K562 (cell line): ENCODE data around the gene TRIAP1. TPM values are rescaled to one million over a fixed set of nuclear protein-coding genes. Genes with fewer than 3 reads are reported as not detected.
A peak's percentile ranks its signal among the peaks of the same experiment; 100 is the strongest.

ENCODE experiments used
- ATF4 ChIP-seq: fragments of 450-650 bp; formaldehyde crosslinking; IDR thresholded peaks from 2 replicates; pipeline ENCODE4 v1.4.0; 2022; ENCODE audit warnings: mild to moderate bottlenecking, moderate library complexity
- CCAR2 ChIP-seq: fragments of 200-400 bp; formaldehyde crosslinking; IDR thresholded peaks from 2 replicates; pipeline ENCODE4 v1.6.1; 2017; ENCODE audit warnings: mild to moderate bottlenecking, low read depth, low read length
- DLX4 ChIP-seq: fragments of 250-450 bp; sonication (Bioruptor Pico); IDR thresholded peaks from 2 replicates; pipeline ENCODE4 v1.6.1; 2021; ENCODE audit warnings: mild to moderate bottlenecking
- GABPB2 ChIP-seq: fragments of 250-450 bp; sonication (Bioruptor Pico); conservative IDR thresholded peaks from 2 replicates; pipeline ENCODE4 v1.5.1; 2021; ENCODE audit warnings: mild to moderate bottlenecking
- HNRNPH1 ChIP-seq: fragments of 200-400 bp; formaldehyde crosslinking; optimal IDR thresholded peaks from 2 replicates; pipeline ENCODE3; 2017; ENCODE audit warnings: low read depth, mild to moderate bottlenecking, low read length, moderate library complexity
- JUNB ChIP-seq: fragments of 450-650 bp; formaldehyde crosslinking; conservative IDR thresholded peaks from 2 replicates; pipeline ENCODE4 v1.4.0; 2020; ENCODE audit warnings: mild to moderate bottlenecking
- MIER1 ChIP-seq: fragments of 450-650 bp; IDR thresholded peaks from 2 replicates; pipeline ENCODE4 v1.6.1; 2016; ENCODE audit warnings: antibody characterized with exemption, mild to moderate bottlenecking, low read depth
- MXI1 ChIP-seq: IDR thresholded peaks from 2 replicates; pipeline ENCODE4 v1.6.1; 2011; ENCODE audit warnings: low read depth, mild to moderate bottlenecking, improper control_type of control experiment, low read length
- NCOA4 ChIP-seq: fragments of 450-650 bp; IDR thresholded peaks from 2 replicates; pipeline ENCODE4 v1.6.1; 2018; ENCODE audit warnings: mild to moderate bottlenecking; ENCODE audit not compliant: partially characterized antibody
- NCOR1 ChIP-seq: fragments of 450-650 bp; IDR thresholded peaks from 2 replicates; pipeline ENCODE4 v1.6.1; 2016; ENCODE audit warnings: mild to moderate bottlenecking, moderate library complexity
- PHF20 ChIP-seq: fragments of 450-650 bp; IDR thresholded peaks from 2 replicates; pipeline ENCODE4 v1.6.1; 2018; ENCODE audit not compliant: partially characterized antibody
- POLR3G ChIP-seq: IDR thresholded peaks from 2 replicates; pipeline ENCODE4 v1.6.1; 2011; ENCODE audit not compliant: insufficient read length, insufficient replicate concordance; ENCODE audit errors: extremely low read depth
- RFX7 ChIP-seq: fragments of 250-450 bp; sonication (Bioruptor Pico); IDR thresholded peaks from 2 replicates; pipeline ENCODE4 v1.5.1; 2021; ENCODE audit warnings: mild to moderate bottlenecking
- SRSF3 ChIP-seq: fragments of 200-400 bp; formaldehyde crosslinking; IDR thresholded peaks from 2 replicates; pipeline ENCODE4 v1.6.1; 2016; ENCODE audit warnings: mild to moderate bottlenecking, low read length, moderate library complexity; ENCODE audit not compliant: insufficient read depth
- TAF7 ChIP-seq: fragments of 450-650 bp; IDR thresholded peaks from 2 replicates; pipeline ENCODE4 v1.6.1; 2016; ENCODE audit warnings: missing genetic modification characterization, missing compliant biosample characterization
- TCFL5 ChIP-seq: fragments of 250-450 bp; sonication (Bioruptor Pico); conservative IDR thresholded peaks from 2 replicates; pipeline ENCODE4 v1.6.1; 2021; ENCODE audit warnings: mild to moderate bottlenecking, moderate library complexity, matching md5 sums
- TSHZ1 ChIP-seq: fragments of 250-450 bp; sonication (Bioruptor Pico); IDR thresholded peaks from 2 replicates; pipeline ENCODE4 v1.4.0; 2020; ENCODE audit warnings: mild to moderate bottlenecking, moderate library complexity
- ZFX ChIP-seq: sonication (generic); formaldehyde crosslinking; IDR thresholded peaks from 2 replicates; pipeline ENCODE4 v1.8.0; 2022; ENCODE audit warnings: mild to moderate bottlenecking, missing genetic modification reagents, moderate library complexity
- ZNF143 ChIP-seq: sonication (generic); formaldehyde crosslinking; IDR thresholded peaks from 2 replicates; pipeline ENCODE4 v1.9.0; 2022; ENCODE audit warnings: mild to moderate bottlenecking, missing genetic modification reagents
- ZNF165 ChIP-seq: fragments of 250-450 bp; sonication (Bioruptor Pico); IDR thresholded peaks from 2 replicates; pipeline ENCODE4 v1.4.0; 2020; ENCODE audit warnings: borderline replicate concordance
- ZNF175 ChIP-seq: fragments of 200-800 bp; sonication (Bioruptor generic); IDR thresholded peaks from 2 replicates; pipeline ENCODE4 v1.6.1; 2016; ENCODE audit warnings: low read depth, mild to moderate bottlenecking, missing genetic modification characterization, missing compliant biosample characterization
- ZNF324 ChIP-seq: fragments of 250-450 bp; sonication (Bioruptor Pico); IDR thresholded peaks from 2 replicates; pipeline ENCODE4 v1.4.0; 2020; ENCODE audit warnings: mild to moderate bottlenecking
- ZNF347 ChIP-seq: fragments of 450-650 bp; formaldehyde crosslinking; IDR thresholded peaks from 2 replicates; pipeline ENCODE4 v1.4.0; 2020; ENCODE audit warnings: low read depth, mild to moderate bottlenecking, moderate library complexity
- ZNF444 ChIP-seq: fragments of 250-450 bp; sonication (Bioruptor Pico); IDR thresholded peaks from 2 replicates; pipeline ENCODE4 v1.4.0; 2020; ENCODE audit warnings: mild to moderate bottlenecking, moderate library complexity
- ZSCAN32 ChIP-seq: fragments of 450-650 bp; formaldehyde crosslinking; IDR thresholded peaks from 2 replicates; pipeline ENCODE4 v1.4.0; 2020; ENCODE audit warnings: mild to moderate bottlenecking, moderate library complexity
- polyA plus RNA-seq, 8 experiments: library from polyadenylated mRNA; depleted of rRNA in 4 of 8; stranded (reverse) in 5 of 8; unstranded in 3 of 8; fragments of >200 nt; fragmentation: Nextera tagmentation in 2 of 8; fragmentation: Illumina TruSeq in 1 of 8; extraction: Ambion mirVana in 2 of 8; extraction: Trizol in 1 of 8; gene quantifications; 2 replicates each; pipeline versions ENCODE4 v1.2.1 to v1.2.3, GENCODE V29; 2011 to 2014; ENCODE audit warnings: inconsistent platforms in 1 of 8, missing spikeins in 1 of 8
- total RNA-seq, 7 experiments: library from RNA; depleted of rRNA in 6 of 7; stranded (reverse); fragments of >200 nt in 6 of 7; fragmentation: Illumina TruSeq in 2 of 7; extraction: Trizol in 2 of 7; gene quantifications; 2 replicates each; pipeline versions ENCODE4 v1.2.1 to v1.2.3, GENCODE V29; 2011 to 2021; ENCODE audit warnings: low replicate concordance in 1 of 7

Gene TRIAP1
- total and polyA plus RNA-seq, 9 of the 15 experiments (the other 6 are each of a cell fraction or from before 2014, with no cell fraction given) = 37.3 to 354 (median 65.4) TPM

DNA sequence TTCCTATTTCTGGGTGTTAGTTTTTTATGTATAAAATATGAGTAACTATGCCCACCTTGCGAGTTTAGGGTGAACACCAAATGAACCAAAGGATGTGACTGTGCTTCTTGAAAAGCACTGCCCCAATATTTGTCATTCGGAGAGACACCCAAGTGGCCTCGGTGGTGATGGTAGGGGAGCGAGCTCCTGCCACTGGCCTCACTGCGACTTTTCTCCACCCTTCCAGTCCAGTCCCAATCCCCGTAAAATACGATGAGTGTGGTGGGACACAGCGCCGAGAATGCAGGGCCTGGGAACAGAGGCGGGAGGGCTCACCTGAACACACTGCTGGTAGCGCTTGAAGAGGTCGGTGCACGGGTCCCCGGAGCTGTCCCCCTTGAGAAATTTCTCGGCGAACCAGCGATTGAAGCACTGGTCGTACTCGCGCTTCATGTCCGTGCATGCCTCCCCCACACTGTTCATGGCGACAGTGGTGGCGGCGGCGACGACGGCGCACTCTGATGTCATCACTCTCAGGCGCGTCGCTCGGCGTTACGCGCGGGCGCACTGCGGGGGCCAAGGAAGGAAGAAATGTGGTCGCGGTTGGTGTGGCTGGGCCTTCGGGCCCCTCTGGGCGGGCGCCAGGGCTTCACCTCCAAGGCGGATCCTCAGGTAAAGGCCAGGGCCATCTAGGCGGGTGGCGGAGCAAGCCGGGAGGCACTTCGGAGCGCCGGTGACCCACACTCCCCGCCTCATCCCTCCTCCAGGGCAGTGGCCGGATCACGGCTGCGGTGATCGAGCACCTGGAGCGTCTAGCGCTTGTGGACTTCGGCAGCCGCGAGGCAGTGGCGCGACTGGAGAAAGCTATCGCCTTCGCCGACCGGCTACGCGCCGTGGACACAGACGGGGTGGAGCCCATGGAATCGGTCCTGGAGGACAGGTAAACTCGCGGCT lies at the start of gene TRIAP1, which contains the start of gene GATC (continued):
- TF ChIP-seq JUNB (CRISPR knock-in tag) (no peak), ZNF143 (CRISPR knock-in tag) (0 out of 2 replicates have a peak, but pooled peaks have one; percentile 55), ZNF165 (CRISPR knock-in tag) (no peak), PHF20 (peak; percentile 100), ZNF444 (no peak), ZFX (CRISPR knock-in tag) (peak; percentile 97), ZNF175 (no peak), NCOA4 (no peak), TCFL5 (CRISPR knock-in tag) (no peak), ZSCAN32 (CRISPR knock-in tag) (no peak), GABPB2 (CRISPR knock-in tag) (no peak), TAF7 (peak; percentile 80), MXI1 (peak; percentile 55; the same call in 1 of the 2 replicates), ZNF347 (CRISPR knock-in tag) (no peak), NCOR1 (no peak), SRSF3 (no peak), CCAR2 (no peak), POLR3G (no peak), RFX7 (CRISPR knock-in tag) (no peak), HNRNPH1 (no peak), ATF4 (CRISPR knock-in tag) (no peak), TSHZ1 (no peak), MIER1 (no peak), ZNF324 (no peak), DLX4 (CRISPR knock-in tag) (no peak)
